H9 (cell line): Measurements from ENCODE around the gene CDH13. TPM values are rescaled to one million over a fixed set of nuclear protein-coding genes. Genes with fewer than 3 reads are reported as not detected.

Experiments used
- DNase-seq: peaks from one replicate; pipeline ENCODE4 v3.0.0-alpha.2; 2017
- H2AFZ ChIP-seq: one replicate; pipeline ENCODE4 v1.6.1; 2013; ENCODE audit warnings: mild to moderate bottlenecking, low read length, control low read depth, moderate library complexity
- H2AK5ac ChIP-seq: 2 replicates; pipeline ENCODE4 v1.6.1; 2013; ENCODE audit warnings: low read length, control low read depth, mixed read lengths; ENCODE audit not compliant: insufficient read length
- H2BK120ac ChIP-seq: one replicate; pipeline ENCODE4 v1.6.1; 2013; ENCODE audit warnings: low read depth, mild to moderate bottlenecking, low read length, control low read depth, inconsistent platforms; ENCODE audit not compliant: poor library complexity, severe bottlenecking
- H2BK12ac ChIP-seq: 2 replicates; pipeline ENCODE4 v1.6.1; 2013; ENCODE audit warnings: low read length, control low read depth, mixed read lengths, low read depth; ENCODE audit not compliant: insufficient read length
- H2BK15ac ChIP-seq: 2 replicates; pipeline ENCODE4 v1.6.1; 2013; ENCODE audit warnings: low read depth, low read length, control low read depth
- H2BK20ac ChIP-seq: one replicate; pipeline ENCODE4 v1.6.1; 2013; ENCODE audit warnings: low read depth, mild to moderate bottlenecking, low read length, control low read depth, inconsistent platforms; ENCODE audit not compliant: poor library complexity, severe bottlenecking
- H2BK5ac ChIP-seq: 2 replicates; pipeline ENCODE4 v1.6.1; 2013; ENCODE audit warnings: low read length, control low read depth, mixed read lengths; ENCODE audit not compliant: insufficient read length
- H3K14ac ChIP-seq: 2 replicates; pipeline ENCODE4 v1.6.1; 2013; ENCODE audit warnings: low read length, control low read depth; ENCODE audit not compliant: insufficient read depth
- H3K18ac ChIP-seq: 2 replicates; pipeline ENCODE4 v1.6.1; 2013; ENCODE audit warnings: low read depth, mild to moderate bottlenecking, mixed read lengths, low read length, control low read depth; ENCODE audit not compliant: insufficient read length
- H3K23ac ChIP-seq: 2 replicates; pipeline ENCODE4 v1.6.1; 2013; ENCODE audit warnings: low read length, control low read depth, mixed read lengths, low read depth; ENCODE audit not compliant: insufficient read length
- H3K23me2 ChIP-seq: 2 replicates; pipeline ENCODE4 v1.6.1; 2013; ENCODE audit warnings: low read depth, mild to moderate bottlenecking, mixed read lengths, low read length, control low read depth; ENCODE audit not compliant: insufficient read length, poor library complexity, severe bottlenecking
- H3K27ac ChIP-seq: 2 replicates; pipeline ENCODE4 v1.5.1; 2013; ENCODE audit warnings: low read length, control low read depth, mixed read lengths, low read depth; ENCODE audit not compliant: insufficient read length
- H3K27me3 ChIP-seq: 2 replicates; pipeline ENCODE4 v1.6.1; 2013; ENCODE audit warnings: low read length, control low read depth, inconsistent platforms; ENCODE audit not compliant: insufficient read depth
- H3K4ac ChIP-seq: 2 replicates; pipeline ENCODE4 v1.6.1; 2013; ENCODE audit warnings: low read depth, mild to moderate bottlenecking, control low read depth, inconsistent platforms, low read length, moderate library complexity
- H3K4me1 ChIP-seq: 2 replicates; pipeline ENCODE4 v1.6.1; 2013; ENCODE audit warnings: low read length, control low read depth, inconsistent platforms; ENCODE audit not compliant: insufficient read depth
- H3K4me2 ChIP-seq: 2 replicates; pipeline ENCODE4 v1.6.1; 2013; ENCODE audit warnings: low read length, control low read depth, mixed read lengths; ENCODE audit not compliant: insufficient read length, insufficient read depth
- H3K56ac ChIP-seq: 2 replicates; pipeline ENCODE4 v1.6.1; 2013; ENCODE audit warnings: low read depth, mild to moderate bottlenecking, mixed read lengths, low read length, control low read depth; ENCODE audit not compliant: insufficient read length
- H3K79me1 ChIP-seq: 2 replicates; pipeline ENCODE4 v1.6.1; 2013; ENCODE audit warnings: low read depth, mild to moderate bottlenecking, moderate library complexity, low read length, control low read depth, inconsistent platforms; ENCODE audit not compliant: insufficient read depth, poor library complexity, severe bottlenecking
- H3K79me2 ChIP-seq: 2 replicates; pipeline ENCODE4 v1.6.1; 2013; ENCODE audit warnings: low read length, control low read depth, inconsistent platforms; ENCODE audit not compliant: insufficient read depth
- H3K9ac ChIP-seq: 2 replicates; pipeline ENCODE4 v1.6.1; 2013; ENCODE audit warnings: low read length, control low read depth, mixed read lengths; ENCODE audit not compliant: insufficient read length; ENCODE audit errors: extremely low read depth
- H3K9me3 ChIP-seq: one replicate; pipeline ENCODE4 v1.6.1; 2013; ENCODE audit warnings: low read depth, low read length, inconsistent platforms; ENCODE audit not compliant: control insufficient read depth
- H3T11ph ChIP-seq: one replicate; pipeline ENCODE4 v1.6.1; 2013; ENCODE audit warnings: mild to moderate bottlenecking, low read length, control low read depth, inconsistent platforms
- H4K20me1 ChIP-seq: one replicate; pipeline ENCODE4 v1.6.1; 2013; ENCODE audit not compliant: control insufficient read depth, insufficient read length, insufficient read depth
- H4K5ac ChIP-seq: 2 replicates; pipeline ENCODE4 v1.6.1; 2013; ENCODE audit warnings: low read depth, mild to moderate bottlenecking, mixed read lengths, low read length, control low read depth; ENCODE audit not compliant: insufficient read length
- H4K8ac ChIP-seq: replicated peaks from 2 replicates; pipeline ENCODE4 v1.6.1; 2013; ENCODE audit warnings: low read length, control low read depth, mixed read lengths, low read depth; ENCODE audit not compliant: insufficient read length
- H4K91ac ChIP-seq: 2 replicates; pipeline ENCODE4 v1.6.1; 2013; ENCODE audit warnings: low read depth, mild to moderate bottlenecking, moderate library complexity, mixed read lengths, low read length, control low read depth; ENCODE audit not compliant: insufficient read length
- H3K27ac Mint-ChIP-seq, 3 experiments: 2 replicates in 2 of 3; 3 replicates in 1 of 3; pipeline ENCODE4 v1.8.0; 2020 to 2021; ENCODE audit warnings: mixed read lengths in 3 of 3, mild to moderate bottlenecking in 1 of 3, moderate library complexity in 1 of 3
- H3K27me3 Mint-ChIP-seq: 2 replicates; pipeline ENCODE4 v1.8.0; 2021; ENCODE audit warnings: low read depth, mild to moderate bottlenecking, moderate library complexity, mixed read lengths
- H3K36me3 Mint-ChIP-seq, 3 experiments: 2 replicates in 2 of 3; 3 replicates in 1 of 3; pipeline ENCODE4 v1.8.0; 2020 to 2021; ENCODE audit warnings: low read depth in 3 of 3, mixed read lengths in 3 of 3; ENCODE audit not compliant: insufficient read depth in 1 of 3
- H3K4me1 Mint-ChIP-seq, 2 experiments: 2 replicates each; pipeline ENCODE4 v1.8.0; 2020; ENCODE audit warnings: mixed read lengths in 2 of 2
- H3K4me3 Mint-ChIP-seq, 2 experiments: 2 replicates in 1 of 2; 3 replicates in 1 of 2; pipeline ENCODE4 v1.8.0; 2020 to 2021; ENCODE audit warnings: mild to moderate bottlenecking in 2 of 2, mixed read lengths in 2 of 2, moderate library complexity in 1 of 2
- H3K9me3 Mint-ChIP-seq, 2 experiments: 2 replicates in 1 of 2; 3 replicates in 1 of 2; pipeline ENCODE4 v1.8.0; 2020; ENCODE audit warnings: mild to moderate bottlenecking in 2 of 2, mixed read lengths in 2 of 2, moderate library complexity in 1 of 2
- WGBS: extraction: QIAGEN DNeasy Blood & Tissue Kit; methylation state at CpG from one replicate; pipeline ENCODE4 v1.1.7; 2013; ENCODE audit warnings: missing lambda C conversion rate, low lambda C conversion rate, mixed read lengths; ENCODE audit not compliant: insufficient read length; ENCODE audit errors: extremely low coverage; 5-methylcytosine and 5-hydroxymethylcytosine counted together
- total RNA-seq: library from RNA; stranded (reverse); gene quantifications from 2 replicates; pipeline ENCODE4 v1.2.1, GENCODE V29; 2021
- TF ChIP-seq, protein P1 (sequence below): fragments of 200-600 bp; sonication (generic); conservative IDR thresholded peaks from 3 replicates; pipeline ENCODE4 v1.8.0; 2021; ENCODE audit warnings: antibody characterized with exemption, mild to moderate bottlenecking

The CDH13 gene
- total RNA-seq, 1 experiment from 2014 or later: 1.5 TPM

- H2AFZ ChIP-seq: no peak overlapping the region
- no peak overlapping the region for H3K4me3 Mint-ChIP-seq
- H2BK15ac ChIP-seq: no peak overlapping the region
- H3K79me2 ChIP-seq: no peaks in the 10 kb centered on the region
- no peaks in the 10 kb centered on the region; a peak in 1 of 5 replicates for H3K9me3 Mint-ChIP-seq
- no peak overlapping the region for H3K9ac ChIP-seq
- H2BK120ac ChIP-seq: no peak overlapping the region
- H4K8ac ChIP-seq: no peak overlapping the region
- H4K5ac ChIP-seq: no peak overlapping the region
- no peak overlapping the region for H2AK5ac ChIP-seq
- no peak overlapping the region for H2BK12ac ChIP-seq
- no peaks in the 10 kb centered on the region for H3K79me1 ChIP-seq
- no peaks in the 10 kb centered on the region for H3K36me3 Mint-ChIP-seq
- H2BK5ac ChIP-seq: no peak overlapping the region
- no peaks in the 10 kb centered on the region for H3K27me3 ChIP-seq
- peaks cover 11 to 13% of the 10 kb centered on the region in 2 experiments for H3K4me1 Mint-ChIP-seq
- no peaks in the 10 kb centered on the region for H4K20me1 ChIP-seq
- H3K4ac ChIP-seq: no peak overlapping the region
- H3K23ac ChIP-seq: no peak overlapping the region
- no peak overlapping the region for H4K91ac ChIP-seq
- no peaks in the 10 kb centered on the region for H3K23me2 ChIP-seq
- H3K4me1 ChIP-seq: no peaks in the 10 kb centered on the region
- no peak overlapping the region for H3K18ac ChIP-seq
- DNase-seq: no peak
- H3K14ac ChIP-seq: no peak overlapping the region
- no peaks in the 10 kb centered on the region for H3K9me3 ChIP-seq
- TF ChIP-seq, protein P1, sequence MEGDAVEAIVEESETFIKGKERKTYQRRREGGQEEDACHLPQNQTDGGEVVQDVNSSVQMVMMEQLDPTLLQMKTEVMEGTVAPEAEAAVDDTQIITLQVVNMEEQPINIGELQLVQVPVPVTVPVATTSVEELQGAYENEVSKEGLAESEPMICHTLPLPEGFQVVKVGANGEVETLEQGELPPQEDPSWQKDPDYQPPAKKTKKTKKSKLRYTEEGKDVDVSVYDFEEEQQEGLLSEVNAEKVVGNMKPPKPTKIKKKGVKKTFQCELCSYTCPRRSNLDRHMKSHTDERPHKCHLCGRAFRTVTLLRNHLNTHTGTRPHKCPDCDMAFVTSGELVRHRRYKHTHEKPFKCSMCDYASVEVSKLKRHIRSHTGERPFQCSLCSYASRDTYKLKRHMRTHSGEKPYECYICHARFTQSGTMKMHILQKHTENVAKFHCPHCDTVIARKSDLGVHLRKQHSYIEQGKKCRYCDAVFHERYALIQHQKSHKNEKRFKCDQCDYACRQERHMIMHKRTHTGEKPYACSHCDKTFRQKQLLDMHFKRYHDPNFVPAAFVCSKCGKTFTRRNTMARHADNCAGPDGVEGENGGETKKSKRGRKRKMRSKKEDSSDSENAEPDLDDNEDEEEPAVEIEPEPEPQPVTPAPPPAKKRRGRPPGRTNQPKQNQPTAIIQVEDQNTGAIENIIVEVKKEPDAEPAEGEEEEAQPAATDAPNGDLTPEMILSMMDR: no peak
- no peak overlapping the region for H3T11ph ChIP-seq
- no CpG with 5 or more reads among the region's 6 CpGs for WGBS
- H3K27me3 Mint-ChIP-seq: peaks cover 9% of the 10 kb centered on the region
- no peak overlapping the region for H3K4me2 ChIP-seq
- no peak overlapping the region for H3K27ac Mint-ChIP-seq
- H3K27ac ChIP-seq: no peak overlapping the region
- H2BK20ac ChIP-seq: no peak overlapping the region
- no peak overlapping the region for H3K56ac ChIP-seq
Observed at GRCh38 chr16:83589576-83589975, 962.8 kb downstream of the CDH13 start.
